DMS114 treated with DMSO at 0.1 percent for 48 hours (cell line): ENCODE results near the gene HES2.
"Not testable (repeated sequence)": the region's sequence is repeated elsewhere in the genome, so short reads cannot be mapped to it uniquely, and the experiment has no call there.

Source experiments
- DNase-seq: peaks from one replicate; lab custom pipeline; 2025; ENCODE audit not compliant: unreplicated experiment; lab: John Stamatoyannopoulos, UW

HES2 gene

GRCh38 chr1:6419804-6420453 lies at the start of gene HES2:
TSS of gene HES2 (minus strand) at chr1:6419919. CDS start at chr1:6419820, 99 bp downstream.
- DNase-seq: no peak

- no peak for DNase-seq
These were observed 49.2 kb upstream of the HES2 start for GRCh38 chr1:6468729-6469461.

- DNase-seq: no peak
These were observed 48.3 kb upstream of the HES2 start for GRCh38 chr1:6467744-6468688.

- no peak for DNase-seq
These were observed 47.5 kb upstream of the HES2 start for GRCh38 chr1:6467224-6467623.

- no peak for DNase-seq
These were observed 47.0 kb upstream of the HES2 start for GRCh38 chr1:6466751-6467150.

GRCh38 chr1:6466023-6466422 lies 46.3 kb upstream of the HES2 start, which contains the start of gene TNFRSF25:
TSS of gene TNFRSF25 (minus strand) at chr1:6466173. CDS start at chr1:6466107, 66 bp downstream.
- no peak for DNase-seq

GRCh38 chr1:6465461-6466005 lies 45.8 kb upstream of the HES2 start:
- DNase-seq: no peak

- no peak for DNase-seq
These were observed 45.2 kb upstream of the HES2 start for GRCh38 chr1:6464915-6465314.

- DNase-seq: no peak
These were observed 44.8 kb upstream of the HES2 start for GRCh38 chr1:6464514-6464836.

GRCh38 chr1:6463120-6463412 lies 43.3 kb upstream of the HES2 start:
- DNase-seq: no peak

- DNase-seq: no peak
These were observed 42.8 kb upstream of the HES2 start for GRCh38 chr1:6462412-6463119.

GRCh38 chr1:6461538-6462411 lies 42.1 kb upstream of the HES2 start:
- no peak for DNase-seq

- no peak for DNase-seq
These were observed 41.4 kb upstream of the HES2 start for GRCh38 chr1:6461051-6461530.

GRCh38 chr1:6460301-6461050 lies 40.8 kb upstream of the HES2 start:
- DNase-seq: no peak

GRCh38 chr1:6459850-6460265 lies 40.1 kb upstream of the HES2 start:
- no peak for DNase-seq

- no peak for DNase-seq
These were observed 37.2 kb upstream of the HES2 start for GRCh38 chr1:6456800-6457466.

- DNase-seq: not testable (repeated sequence)
These were observed 36.2 kb upstream of the HES2 start for GRCh38 chr1:6455752-6456520.
